ENCODE measurements around the gene KIF26A. TPM values are rescaled to one million over a fixed set of nuclear protein-coding genes. Genes with fewer than 3 reads are reported as not detected.
"Not testable (repeated sequence)": the region's sequence is repeated elsewhere in the genome, so short reads cannot be mapped to it uniquely, and the experiment has no call there.

KIF26A gene
- total RNA-seq, 4 donors from 2014 or later, result 0.74 to 7.3 (median 2.4) TPM

DNA sequence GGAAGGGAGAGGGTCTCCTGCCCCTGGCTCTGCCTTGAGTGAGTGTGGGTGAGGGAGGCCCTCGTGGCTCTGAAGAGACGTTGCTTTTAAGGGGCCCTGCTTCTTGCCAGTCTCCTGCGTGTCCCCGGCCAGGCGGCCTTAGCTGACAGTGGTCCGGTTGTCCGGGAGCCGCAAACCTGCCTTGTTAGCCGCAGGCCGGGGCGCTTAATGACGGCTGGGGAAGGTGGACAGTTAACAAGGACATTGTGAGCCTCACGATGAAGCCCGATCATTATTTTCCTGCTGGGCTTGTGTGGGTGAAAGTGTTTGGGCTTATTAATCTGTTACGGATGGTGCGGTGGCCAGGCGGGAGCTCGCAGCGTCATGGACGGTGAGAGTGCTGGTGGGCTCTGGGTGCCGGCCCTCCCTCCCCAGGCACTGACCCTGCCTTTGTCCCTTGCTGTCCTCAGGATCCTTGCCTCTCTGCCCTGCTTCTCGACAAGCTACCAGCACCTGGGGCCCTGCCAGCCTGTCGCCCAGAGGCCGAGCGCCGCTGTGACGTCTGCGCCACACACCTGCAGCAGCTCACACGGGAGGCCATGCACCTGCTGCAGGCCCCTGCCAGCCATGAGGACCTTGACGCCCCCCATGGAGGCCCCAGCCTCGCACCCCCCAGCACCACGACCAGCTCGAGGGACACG lies 13.3 kb downstream of the KIF26A start:
- TF ChIP-seq, protein P1, sequence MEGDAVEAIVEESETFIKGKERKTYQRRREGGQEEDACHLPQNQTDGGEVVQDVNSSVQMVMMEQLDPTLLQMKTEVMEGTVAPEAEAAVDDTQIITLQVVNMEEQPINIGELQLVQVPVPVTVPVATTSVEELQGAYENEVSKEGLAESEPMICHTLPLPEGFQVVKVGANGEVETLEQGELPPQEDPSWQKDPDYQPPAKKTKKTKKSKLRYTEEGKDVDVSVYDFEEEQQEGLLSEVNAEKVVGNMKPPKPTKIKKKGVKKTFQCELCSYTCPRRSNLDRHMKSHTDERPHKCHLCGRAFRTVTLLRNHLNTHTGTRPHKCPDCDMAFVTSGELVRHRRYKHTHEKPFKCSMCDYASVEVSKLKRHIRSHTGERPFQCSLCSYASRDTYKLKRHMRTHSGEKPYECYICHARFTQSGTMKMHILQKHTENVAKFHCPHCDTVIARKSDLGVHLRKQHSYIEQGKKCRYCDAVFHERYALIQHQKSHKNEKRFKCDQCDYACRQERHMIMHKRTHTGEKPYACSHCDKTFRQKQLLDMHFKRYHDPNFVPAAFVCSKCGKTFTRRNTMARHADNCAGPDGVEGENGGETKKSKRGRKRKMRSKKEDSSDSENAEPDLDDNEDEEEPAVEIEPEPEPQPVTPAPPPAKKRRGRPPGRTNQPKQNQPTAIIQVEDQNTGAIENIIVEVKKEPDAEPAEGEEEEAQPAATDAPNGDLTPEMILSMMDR (IDR thresholded peaks at IDR 0.05), result no peak
- DNase-seq (ENCODE audit: low spot score) (no peak), ATAC-seq (ENCODE audit: low FRiP score) (no peak)

DNA sequence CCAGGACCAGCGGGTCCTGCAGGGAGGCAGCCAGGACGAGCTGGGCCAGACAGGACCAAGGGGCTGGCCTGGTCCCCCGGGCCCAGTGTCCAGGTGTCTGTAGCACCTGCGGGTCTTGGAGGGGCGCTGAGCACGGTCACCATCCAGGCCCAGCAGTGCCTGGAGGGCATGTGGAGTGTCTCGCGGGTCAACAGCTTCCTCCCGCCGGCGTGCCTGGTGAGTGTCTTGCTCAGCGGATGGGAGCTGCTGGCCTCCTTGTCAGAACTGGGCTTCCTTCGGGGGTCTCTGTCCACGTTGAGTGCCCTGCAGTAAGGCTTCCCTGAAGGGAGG lies 13.8 kb downstream of the KIF26A start:
- no peak for DNase-seq (ENCODE audit: low spot score)
- TF ChIP-seq, protein P1 (IDR thresholded peaks at IDR 0.05), result no peak
- ATAC-seq (ENCODE audit: low FRiP score), result no peak

DNA sequence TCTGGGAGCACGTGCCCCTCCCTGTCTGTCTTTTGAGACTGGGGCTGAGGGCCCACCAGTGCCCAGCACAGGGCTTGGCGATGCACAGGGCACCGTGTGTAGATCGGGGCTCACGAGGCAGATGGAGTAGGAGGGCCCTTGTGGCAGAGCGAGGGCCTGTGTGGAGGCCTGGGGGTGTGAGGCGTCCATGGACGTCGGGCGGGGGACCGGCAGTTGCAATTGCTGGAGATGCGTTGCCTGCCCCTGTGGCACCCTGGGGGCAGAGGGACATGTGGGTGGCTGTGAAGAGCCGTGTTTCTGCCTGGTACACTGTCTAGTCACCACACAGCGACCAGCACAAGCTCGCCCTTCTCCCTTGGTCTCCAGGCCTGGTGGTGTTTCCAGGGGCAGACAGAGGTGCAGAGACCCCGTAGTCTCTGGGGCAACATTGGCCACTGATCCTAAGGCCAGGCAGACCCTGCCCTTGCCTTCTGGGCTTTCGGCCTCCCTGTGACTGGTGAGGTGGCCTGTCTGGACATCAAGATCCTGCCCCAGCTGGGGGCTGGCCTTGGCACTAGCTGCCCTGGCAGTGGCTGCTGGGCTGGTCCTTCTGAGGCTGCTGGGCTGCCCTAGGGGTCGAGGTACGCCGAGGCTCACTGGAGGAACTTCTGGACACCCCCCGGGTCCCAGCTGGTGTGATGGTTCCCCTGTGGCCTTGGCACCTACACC lies 14.5 kb downstream of the KIF26A start:
- ATAC-seq (ENCODE audit: low FRiP score), result no peak
- TF ChIP-seq, protein P1 (IDR thresholded peaks at IDR 0.05), result no peak
- no peak for DNase-seq (ENCODE audit: low spot score)

DNA sequence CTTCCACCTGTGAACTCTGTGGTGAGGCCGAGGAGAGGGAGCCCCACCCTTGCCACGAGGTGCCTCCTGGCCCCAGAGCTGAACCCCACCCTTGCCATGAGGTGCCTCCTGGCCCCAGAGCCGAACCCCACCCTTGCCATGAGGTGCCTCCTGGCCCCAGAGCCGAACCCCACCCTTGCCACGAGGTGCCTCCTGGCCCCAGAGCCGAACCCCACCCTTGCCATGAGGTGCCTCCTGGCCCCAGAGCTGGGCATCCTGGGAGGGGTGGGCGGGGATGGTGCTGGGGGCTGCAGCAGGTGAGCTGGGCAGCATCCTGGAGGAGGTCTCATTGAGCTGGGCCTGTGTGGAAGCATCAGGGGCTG lies 15.0 kb downstream of the KIF26A start:
- not testable (repeated sequence) for ATAC-seq (ENCODE audit: low FRiP score); DNase-seq (ENCODE audit: low spot score)

DNA sequence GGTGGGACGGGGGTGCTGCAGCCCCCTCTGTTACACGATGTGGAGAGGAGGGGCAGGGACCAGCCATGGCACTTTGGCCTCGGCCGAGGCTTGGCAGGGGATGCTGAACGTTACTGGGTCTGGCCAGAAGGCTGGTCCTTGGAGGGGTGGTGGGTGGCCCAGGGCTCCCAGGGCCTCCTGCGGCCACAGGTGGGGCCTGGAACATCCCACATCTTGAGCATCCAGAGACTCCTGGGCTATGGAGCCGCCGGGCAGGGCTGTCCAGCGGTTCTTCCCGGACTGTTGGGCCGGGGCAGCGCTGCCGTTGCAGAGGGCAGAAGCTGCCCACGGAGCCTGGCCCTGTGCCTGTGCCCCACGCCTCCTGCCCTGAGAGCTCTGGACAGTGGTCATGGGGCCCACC lies 15.9 kb downstream of the KIF26A start:
- DNase-seq (ENCODE audit: low spot score) (no peak), ATAC-seq (ENCODE audit: low FRiP score) (no peak)
- TF ChIP-seq, protein P1 (IDR thresholded peaks at IDR 0.05), result no peak

DNA sequence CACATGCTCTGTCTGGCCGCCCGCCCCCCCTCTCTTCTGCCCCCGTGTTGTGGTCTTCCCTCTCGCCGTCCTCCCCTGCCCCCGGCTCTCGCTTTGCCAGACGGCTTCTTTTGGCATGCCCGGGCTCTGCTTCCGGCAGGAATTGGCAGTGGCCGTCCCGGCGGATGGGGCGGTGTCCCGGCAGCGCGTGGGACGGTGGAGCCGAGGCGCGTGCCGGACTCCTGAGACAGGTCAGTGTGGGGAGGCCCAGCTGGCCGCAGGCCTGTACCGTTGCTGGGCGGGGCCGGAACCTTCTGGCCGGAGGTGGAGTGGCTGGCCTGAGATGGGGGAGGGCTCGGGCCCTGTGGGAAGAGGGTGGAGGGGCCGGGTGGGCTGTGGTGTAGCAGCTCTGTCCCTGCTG lies 17.1 kb downstream of the KIF26A start:
- ATAC-seq (ENCODE audit: low FRiP score) (no peak), DNase-seq (ENCODE audit: low spot score) (no peak)
- TF ChIP-seq, protein P1 (IDR thresholded peaks at IDR 0.05), result no peak

DNA sequence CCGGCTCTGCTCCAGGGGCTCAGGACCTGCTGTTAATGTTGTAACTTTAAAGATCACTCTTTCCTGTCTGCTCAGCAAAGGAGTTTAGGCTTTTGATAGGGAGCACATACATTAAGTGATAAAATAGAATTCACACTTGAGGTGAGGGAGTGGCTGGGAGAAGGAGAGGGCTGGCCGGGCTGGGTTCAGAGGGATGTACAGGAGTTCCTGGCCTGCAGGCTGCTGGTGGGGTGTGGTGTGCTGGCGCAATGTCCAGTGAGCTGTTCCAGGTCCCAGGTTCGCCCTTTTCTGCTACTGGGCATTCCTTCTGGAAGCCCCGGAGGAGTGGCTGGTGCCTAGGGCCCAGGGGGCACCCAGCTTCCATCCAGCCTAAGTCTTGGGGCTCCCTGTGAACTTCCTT lies 17.8 kb downstream of the KIF26A start:
- TF ChIP-seq, protein P1 (IDR thresholded peaks at IDR 0.05), result no peak
- ATAC-seq (ENCODE audit: low FRiP score) (no peak), DNase-seq (ENCODE audit: low spot score) (no peak)
